HG03175 (cell line): Measurements from ENCODE around the gene PBX1.
"Not testable (repeated sequence)": the region's sequence is repeated elsewhere in the genome, so short reads cannot be mapped to it uniquely, and the experiment has no call there.

Experiments used
- ATAC-seq: cut with Tn5 transposase; IDR thresholded peaks from one replicate; pipeline ENCODE4 v1.9.1; 2021; ENCODE audit warnings: mild to moderate bottlenecking, moderate library complexity; ENCODE audit not compliant: unreplicated experiment

Gene PBX1

GRCh38 chr1:164589408-164589807 lies 30.4 kb downstream of the PBX1 start:
- ATAC-seq, result no peak

GRCh38 chr1:164589961-164590507 lies 31.1 kb downstream of the PBX1 start:
- ATAC-seq, result no peak

GRCh38 chr1:164590592-164590991 lies 31.6 kb downstream of the PBX1 start:
- ATAC-seq, result no peak

GRCh38 chr1:164591858-164592257 lies 32.9 kb downstream of the PBX1 start:
- ATAC-seq, result no peak

GRCh38 chr1:164592634-164593033 lies 33.6 kb downstream of the PBX1 start:
- ATAC-seq, result no peak

- ATAC-seq, result no peak
Observed at GRCh38 chr1:164595212-164595611, 36.2 kb downstream of the PBX1 start.

GRCh38 chr1:164596172-164596571 lies 37.2 kb downstream of the PBX1 start:
- no peak for ATAC-seq

- ATAC-seq, result no peak
Observed at GRCh38 chr1:164598719-164599118, 39.7 kb downstream of the PBX1 start.

GRCh38 chr1:164599272-164599671 lies 40.3 kb downstream of the PBX1 start:
- ATAC-seq, result no peak

- no peak for ATAC-seq
Observed at GRCh38 chr1:164601399-164602100, 42.6 kb downstream of the PBX1 start.

GRCh38 chr1:164602101-164602422 lies 43.1 kb downstream of the PBX1 start:
- no peak for ATAC-seq

- ATAC-seq, result no peak
Observed at GRCh38 chr1:164602480-164603093, 43.6 kb downstream of the PBX1 start.

- not testable (repeated sequence) for ATAC-seq
Observed at GRCh38 chr1:164603805-164604204, 44.8 kb downstream of the PBX1 start.

- ATAC-seq, result no peak
Observed at GRCh38 chr1:164604541-164604940, 45.6 kb downstream of the PBX1 start.

- ATAC-seq, result no peak
Observed at GRCh38 chr1:164605254-164606091, 46.5 kb downstream of the PBX1 start.

- ATAC-seq, result no peak
Observed at GRCh38 chr1:164607351-164607750, 48.4 kb downstream of the PBX1 start.

- ATAC-seq, result no peak
Observed at GRCh38 chr1:164608651-164609057, 49.7 kb downstream of the PBX1 start.

- ATAC-seq, result no peak
Observed at GRCh38 chr1:164609089-164609488, 50.1 kb downstream of the PBX1 start.

- no peak for ATAC-seq
Observed at GRCh38 chr1:164610538-164611222, 51.7 kb downstream of the PBX1 start.

- no peak for ATAC-seq
Observed at GRCh38 chr1:164611754-164612642, 53.0 kb downstream of the PBX1 start.
